ENCODE measurements around the gene ITPKC.
"Not testable (repeated sequence)": the region's sequence is repeated elsewhere in the genome, so short reads cannot be mapped to it uniquely, and the experiment has no call there.

ITPKC gene

GRCh38 chr19:40716031-40716481 is 856 bp upstream of the ITPKC start:
- peak; percentile 98 for DNase-seq (ENCODE audit: low spot score)

GRCh38 chr19:40717325-40717879 is 490 bp downstream of the ITPKC start:
- DNase-seq (ENCODE audit: low spot score), result no peak

- DNase-seq (ENCODE audit: low spot score), result peak; percentile 44
Measured at GRCh38 chr19:40717880-40718773, 1.2 kb downstream of the ITPKC start.

- peak; percentile 78 for DNase-seq (ENCODE audit: low spot score)
Measured at GRCh38 chr19:40718774-40719391, 2.0 kb downstream of the ITPKC start.

- peak; percentile 48 for DNase-seq (ENCODE audit: low spot score)
Measured at GRCh38 chr19:40719414-40719894, 2.5 kb downstream of the ITPKC start.

- DNase-seq (ENCODE audit: low spot score), result no peak
Measured at GRCh38 chr19:40721140-40721486, 4.2 kb downstream of the ITPKC start.

- peak; percentile 66 for DNase-seq (ENCODE audit: low spot score)
Measured at GRCh38 chr19:40721936-40722661, 5.2 kb downstream of the ITPKC start.

- DNase-seq (ENCODE audit: low spot score), result no peak
Measured at GRCh38 chr19:40723661-40724254, 6.8 kb downstream of the ITPKC start.

- no peak for DNase-seq (ENCODE audit: low spot score)
Measured at GRCh38 chr19:40724315-40724714, 7.4 kb downstream of the ITPKC start.

GRCh38 chr19:40724855-40725254 is 7.9 kb downstream of the ITPKC start:
- DNase-seq (ENCODE audit: low spot score), result no peak

GRCh38 chr19:40726279-40726678 is 9.4 kb downstream of the ITPKC start:
- DNase-seq (ENCODE audit: low spot score), result no peak

- not testable (repeated sequence) for DNase-seq (ENCODE audit: low spot score)
Measured at GRCh38 chr19:40730065-40730464, 13.2 kb downstream of the ITPKC start.

- not testable (repeated sequence) for DNase-seq (ENCODE audit: low spot score)
Measured at GRCh38 chr19:40732304-40732703, 15.4 kb downstream of the ITPKC start.

GRCh38 chr19:40733149-40733548 is 16.2 kb downstream of the ITPKC start:
- DNase-seq (ENCODE audit: low spot score), result no peak

GRCh38 chr19:40735013-40735771 is 18.3 kb downstream of the ITPKC start:
- DNase-seq (ENCODE audit: low spot score), result no peak

GRCh38 chr19:40736661-40737060 is 19.7 kb downstream of the ITPKC start:
- no peak for DNase-seq (ENCODE audit: low spot score)

GRCh38 chr19:40737102-40737644 is 20.3 kb downstream of the ITPKC start:
- no peak for DNase-seq (ENCODE audit: low spot score)

GRCh38 chr19:40739030-40739839 is 22.3 kb downstream of the ITPKC start:
- DNase-seq (ENCODE audit: low spot score), result no peak

GRCh38 chr19:40739871-40740703 is 23.2 kb downstream of the ITPKC start:
- no peak for DNase-seq (ENCODE audit: low spot score)
